ENCODE measurements around the gene PDE10A.

The PDE10A gene

DNA sequence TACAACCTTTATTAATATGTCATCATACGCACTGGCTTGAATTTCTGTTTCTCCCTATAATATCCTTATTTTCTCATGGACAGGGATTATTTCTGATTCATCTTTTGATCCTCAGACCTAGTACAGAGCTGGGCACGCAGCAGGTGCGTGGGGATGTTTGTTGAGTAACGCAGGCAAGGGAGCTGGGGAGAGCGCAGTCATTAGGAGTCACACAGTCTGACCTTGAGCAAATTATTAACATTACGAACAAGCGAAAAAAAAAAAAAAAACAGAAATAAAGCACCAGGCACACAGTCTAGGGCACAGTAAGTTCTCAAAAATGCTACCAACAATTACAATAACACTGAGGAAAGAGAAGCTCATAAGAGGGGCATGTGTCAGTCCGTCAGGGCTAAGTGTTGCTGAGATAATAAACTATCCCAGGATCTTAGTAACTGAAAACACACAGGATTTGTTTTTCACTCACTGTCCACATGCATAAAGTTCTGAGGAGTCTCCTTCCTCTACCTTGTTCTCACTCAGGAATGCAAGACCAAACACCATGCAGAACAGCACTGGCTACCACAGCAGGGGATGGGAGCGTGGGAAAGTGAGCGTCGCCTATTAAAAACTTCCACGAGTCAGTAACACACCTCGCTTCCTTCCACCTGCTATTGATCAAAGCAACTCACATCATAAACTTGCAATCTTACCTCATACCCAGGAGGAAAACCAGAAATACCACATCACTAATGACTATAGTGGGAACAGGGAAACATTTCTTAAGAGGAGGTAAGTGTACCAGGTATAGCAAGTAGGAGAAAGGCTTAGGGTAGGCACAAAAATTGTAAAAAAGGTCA is 56.9 kb downstream of the PDE10A start:
- H3K4me3 ChIP-seq (replicated peaks; ENCODE audit: low read depth, low read length): no peak overlapping the region
- no peak for DNase-seq (ENCODE audit: low read depth)
- TF ChIP-seq, protein P1, sequence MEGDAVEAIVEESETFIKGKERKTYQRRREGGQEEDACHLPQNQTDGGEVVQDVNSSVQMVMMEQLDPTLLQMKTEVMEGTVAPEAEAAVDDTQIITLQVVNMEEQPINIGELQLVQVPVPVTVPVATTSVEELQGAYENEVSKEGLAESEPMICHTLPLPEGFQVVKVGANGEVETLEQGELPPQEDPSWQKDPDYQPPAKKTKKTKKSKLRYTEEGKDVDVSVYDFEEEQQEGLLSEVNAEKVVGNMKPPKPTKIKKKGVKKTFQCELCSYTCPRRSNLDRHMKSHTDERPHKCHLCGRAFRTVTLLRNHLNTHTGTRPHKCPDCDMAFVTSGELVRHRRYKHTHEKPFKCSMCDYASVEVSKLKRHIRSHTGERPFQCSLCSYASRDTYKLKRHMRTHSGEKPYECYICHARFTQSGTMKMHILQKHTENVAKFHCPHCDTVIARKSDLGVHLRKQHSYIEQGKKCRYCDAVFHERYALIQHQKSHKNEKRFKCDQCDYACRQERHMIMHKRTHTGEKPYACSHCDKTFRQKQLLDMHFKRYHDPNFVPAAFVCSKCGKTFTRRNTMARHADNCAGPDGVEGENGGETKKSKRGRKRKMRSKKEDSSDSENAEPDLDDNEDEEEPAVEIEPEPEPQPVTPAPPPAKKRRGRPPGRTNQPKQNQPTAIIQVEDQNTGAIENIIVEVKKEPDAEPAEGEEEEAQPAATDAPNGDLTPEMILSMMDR (IDR thresholded peaks at IDR 0.05; ENCODE audit: low read length, missing control alignments): no peak

DNA sequence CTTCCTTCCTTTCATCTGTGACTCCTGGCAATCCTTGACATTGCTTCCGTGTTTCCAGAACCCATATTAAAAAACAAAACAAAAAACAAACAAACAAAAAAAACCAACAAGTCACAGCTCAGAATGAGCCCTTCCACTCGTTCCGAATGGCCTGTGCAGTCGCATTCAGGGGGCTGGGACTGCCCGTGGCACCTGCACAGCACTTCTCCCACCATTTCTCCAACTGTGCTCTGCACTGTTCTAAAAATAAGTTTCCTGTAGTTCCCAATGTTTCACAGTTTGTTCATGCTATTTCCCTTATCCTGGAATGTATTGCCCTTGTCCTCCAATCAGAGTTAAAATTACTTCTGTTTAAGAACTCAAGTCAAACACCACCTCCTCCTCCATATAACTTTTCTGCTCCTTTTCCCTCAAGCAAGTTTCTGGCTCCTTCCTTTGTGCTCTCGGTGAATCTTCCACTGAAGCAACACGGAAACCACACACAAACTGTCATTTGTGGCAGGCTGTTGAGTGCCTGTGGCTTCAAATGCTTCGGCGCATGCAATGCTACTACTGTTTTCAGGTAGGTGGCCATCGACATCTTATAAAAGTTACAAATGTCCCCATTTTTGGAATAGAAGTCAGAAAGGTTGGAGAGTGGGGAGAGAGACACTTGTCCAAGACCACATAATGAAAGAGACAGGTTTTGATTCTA is 57.7 kb downstream of the PDE10A start:
- TF ChIP-seq, protein P1 (IDR thresholded peaks at IDR 0.05; ENCODE audit: low read length, missing control alignments): no peak
- no peak for DNase-seq (ENCODE audit: low read depth)
- no peak overlapping the region for H3K4me3 ChIP-seq (replicated peaks; ENCODE audit: low read depth, low read length)

DNA sequence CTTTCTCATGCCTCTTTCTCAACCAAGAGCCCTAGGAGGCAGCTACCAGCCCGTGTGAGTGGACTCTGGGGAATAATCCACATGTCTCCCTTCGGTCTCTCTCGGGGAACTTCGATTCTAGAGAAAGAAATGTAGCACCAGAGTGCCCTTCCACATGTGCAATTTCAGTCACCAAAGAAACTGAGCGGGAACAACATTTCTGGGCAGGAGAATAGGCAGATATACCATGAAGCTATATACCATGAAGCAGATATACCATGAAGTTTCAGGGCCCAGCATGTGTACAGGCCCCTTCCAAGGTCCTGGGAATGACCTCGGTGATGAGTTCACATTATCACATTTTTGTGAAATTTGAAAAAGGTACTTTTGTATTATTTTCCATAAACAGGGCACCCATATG is 60.8 kb downstream of the PDE10A start:
- H3K4me3 ChIP-seq (replicated peaks; ENCODE audit: low read depth, low read length): no peak overlapping the region
- DNase-seq (ENCODE audit: low read depth): no peak
- TF ChIP-seq, protein P1 (IDR thresholded peaks at IDR 0.05; ENCODE audit: low read length, missing control alignments): no peak

DNA sequence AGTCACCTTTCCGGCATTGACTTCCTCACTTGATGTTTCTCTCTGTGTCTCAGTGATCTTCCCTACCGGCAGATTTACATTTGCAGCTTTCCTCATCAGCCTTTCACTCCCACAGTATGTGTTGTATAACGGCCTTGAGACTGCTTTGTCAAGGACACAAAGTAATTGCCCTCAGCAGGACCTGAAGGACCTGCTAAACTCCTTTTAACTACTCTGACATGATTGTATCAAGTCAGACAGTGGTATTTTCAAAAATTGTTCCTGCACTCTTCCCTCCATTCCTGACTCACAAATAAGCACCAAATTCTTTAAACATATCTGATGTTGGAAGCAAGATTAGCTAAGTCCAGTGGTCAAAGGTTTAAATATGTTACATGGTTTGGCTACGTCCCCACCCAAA is 62.4 kb downstream of the PDE10A start:
- no peak overlapping the region for H3K4me3 ChIP-seq (replicated peaks; ENCODE audit: low read depth, low read length)
- TF ChIP-seq, protein P1 (IDR thresholded peaks at IDR 0.05; ENCODE audit: low read length, missing control alignments): no peak
- no peak for DNase-seq (ENCODE audit: low read depth)

DNA sequence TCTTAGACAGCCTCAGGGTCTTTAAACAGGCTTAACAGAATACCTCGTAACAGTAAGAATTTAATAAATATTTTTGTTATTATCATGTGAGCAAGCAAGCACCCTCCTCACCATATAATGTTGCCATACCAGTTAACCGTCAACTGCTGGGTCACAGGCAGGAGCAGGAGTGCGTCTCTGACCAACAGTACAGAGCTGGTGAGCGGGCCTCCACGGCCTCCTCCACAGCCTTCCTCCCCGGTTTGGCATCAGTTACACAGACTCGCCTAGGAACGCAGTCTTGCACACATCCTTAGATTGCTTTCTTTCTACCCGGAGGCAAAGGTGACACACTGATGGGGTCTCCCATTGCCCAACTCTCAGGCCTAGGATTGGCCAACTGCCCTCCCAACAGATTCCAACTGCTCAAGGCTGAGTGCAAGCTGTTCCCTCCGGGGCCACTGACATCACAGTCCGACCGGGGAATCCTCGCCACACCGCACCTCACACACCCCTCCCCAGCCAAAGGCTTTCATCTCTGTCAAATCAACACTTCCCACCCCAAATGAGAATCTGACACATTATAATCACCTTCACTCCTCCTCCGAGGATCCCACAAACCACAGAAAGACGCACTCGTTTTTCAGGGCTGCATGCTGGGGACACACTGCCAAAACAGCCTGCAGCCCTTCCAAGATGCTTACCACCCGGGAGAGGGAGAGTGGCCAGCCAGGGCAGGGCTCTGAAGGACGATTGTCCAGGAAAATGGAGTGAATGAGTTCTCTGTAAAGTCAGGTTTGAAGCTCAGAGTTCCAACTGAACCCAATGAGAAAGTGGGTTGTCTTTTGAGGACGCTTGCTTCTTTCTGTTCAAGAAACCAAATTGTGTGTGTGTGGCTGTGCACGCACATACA is 63.2 kb downstream of the PDE10A start:
- no peak overlapping the region for H3K4me3 ChIP-seq (replicated peaks; ENCODE audit: low read depth, low read length)
- TF ChIP-seq, protein P1 (IDR thresholded peaks at IDR 0.05; ENCODE audit: low read length, missing control alignments): no peak
- no peak for DNase-seq (ENCODE audit: low read depth)

DNA sequence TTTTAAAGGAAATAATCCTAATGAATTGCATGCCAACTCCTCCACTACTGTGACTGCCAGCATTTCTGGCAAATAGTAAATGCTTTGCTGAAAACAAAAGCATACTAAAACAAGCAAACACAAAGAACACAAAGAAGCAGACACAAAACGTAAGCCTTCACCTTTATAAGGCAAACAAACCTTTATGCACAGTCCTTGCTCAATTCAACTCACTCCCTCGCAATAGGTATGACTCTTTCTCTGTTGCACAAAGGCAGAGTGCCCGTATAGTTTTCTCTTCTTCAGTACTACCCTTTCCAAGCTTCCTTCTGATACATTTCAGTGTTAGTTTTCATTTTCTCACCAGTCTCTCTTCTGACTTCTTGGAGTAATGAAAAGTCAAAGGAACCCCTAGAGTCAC is 63.9 kb downstream of the PDE10A start:
- no peak for DNase-seq (ENCODE audit: low read depth)
- no peak overlapping the region for H3K4me3 ChIP-seq (replicated peaks; ENCODE audit: low read depth, low read length)
- TF ChIP-seq, protein P1 (IDR thresholded peaks at IDR 0.05; ENCODE audit: low read length, missing control alignments): no peak

Data from fibroblast of pulmonary artery (primary cell).